ENCODE measurements around the gene OSCP1.

Gene OSCP1

DNA sequence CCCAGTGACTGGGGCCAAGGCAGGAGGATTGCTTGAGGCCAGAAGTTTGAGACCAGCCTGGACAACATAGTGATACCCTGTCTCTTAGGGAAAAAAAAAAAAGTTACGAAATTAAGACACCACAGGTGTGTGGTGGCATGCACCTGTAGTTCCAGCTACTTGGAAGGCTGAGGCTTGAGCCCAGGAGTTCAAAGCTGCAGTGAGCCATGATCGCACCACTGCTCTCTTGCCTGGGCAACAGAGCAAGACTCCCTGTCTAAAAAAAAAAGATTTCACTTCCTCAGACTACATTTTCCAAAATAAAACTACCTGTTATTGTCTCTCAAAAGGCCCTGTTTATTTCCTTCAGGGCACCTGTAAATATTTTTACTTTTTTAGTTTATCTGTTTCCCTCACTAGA lies 59.8 kb downstream of the OSCP1 start:
- no peaks in the 10 kb centered on the region for H3K27me3 Mint-ChIP-seq (ENCODE audit: low read depth)
- no peak overlapping the region for H3K4me3 Mint-ChIP-seq
- TF ChIP-seq, protein P1, sequence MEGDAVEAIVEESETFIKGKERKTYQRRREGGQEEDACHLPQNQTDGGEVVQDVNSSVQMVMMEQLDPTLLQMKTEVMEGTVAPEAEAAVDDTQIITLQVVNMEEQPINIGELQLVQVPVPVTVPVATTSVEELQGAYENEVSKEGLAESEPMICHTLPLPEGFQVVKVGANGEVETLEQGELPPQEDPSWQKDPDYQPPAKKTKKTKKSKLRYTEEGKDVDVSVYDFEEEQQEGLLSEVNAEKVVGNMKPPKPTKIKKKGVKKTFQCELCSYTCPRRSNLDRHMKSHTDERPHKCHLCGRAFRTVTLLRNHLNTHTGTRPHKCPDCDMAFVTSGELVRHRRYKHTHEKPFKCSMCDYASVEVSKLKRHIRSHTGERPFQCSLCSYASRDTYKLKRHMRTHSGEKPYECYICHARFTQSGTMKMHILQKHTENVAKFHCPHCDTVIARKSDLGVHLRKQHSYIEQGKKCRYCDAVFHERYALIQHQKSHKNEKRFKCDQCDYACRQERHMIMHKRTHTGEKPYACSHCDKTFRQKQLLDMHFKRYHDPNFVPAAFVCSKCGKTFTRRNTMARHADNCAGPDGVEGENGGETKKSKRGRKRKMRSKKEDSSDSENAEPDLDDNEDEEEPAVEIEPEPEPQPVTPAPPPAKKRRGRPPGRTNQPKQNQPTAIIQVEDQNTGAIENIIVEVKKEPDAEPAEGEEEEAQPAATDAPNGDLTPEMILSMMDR (IDR thresholded peaks at IDR 0.05; ENCODE audit: unreplicated experiment in 3 of 3): no peak
- H3K36me3 Mint-ChIP-seq (ENCODE audit: low read depth): peaks cover 27% of the 10 kb centered on the region
- no peaks in the 10 kb centered on the region for H3K9me3 Mint-ChIP-seq
- peak overlapping the region in 1 of 3 experiments; percentile 5 for H3K27ac Mint-ChIP-seq
- peaks cover 35% of the 10 kb centered on the region for H3K4me1 Mint-ChIP-seq

DNA sequence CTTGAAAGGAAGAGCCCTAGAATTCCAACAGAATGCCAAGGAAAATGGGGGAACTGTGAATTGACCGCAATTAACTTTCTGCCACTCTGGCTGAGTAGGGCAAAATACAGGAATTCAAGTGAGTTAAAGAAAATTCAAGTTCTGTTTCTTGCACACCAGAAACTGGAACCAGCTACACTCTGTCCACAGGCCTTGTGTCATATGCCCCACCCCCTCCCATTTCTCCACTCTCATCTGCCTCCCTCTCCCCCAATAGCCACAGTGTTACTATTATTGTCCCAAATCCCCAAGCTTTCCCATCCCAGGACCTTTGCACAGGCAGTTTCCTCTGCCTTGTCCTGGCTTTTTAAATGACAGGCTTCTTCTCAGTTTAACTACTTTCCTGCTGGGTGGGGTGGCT lies 60.3 kb downstream of the OSCP1 start:
- no peak overlapping the region for H3K4me3 Mint-ChIP-seq
- H3K36me3 Mint-ChIP-seq (ENCODE audit: low read depth): peaks cover 27% of the 10 kb centered on the region
- no peaks in the 10 kb centered on the region for H3K9me3 Mint-ChIP-seq
- TF ChIP-seq, protein P1 (IDR thresholded peaks at IDR 0.05; ENCODE audit: unreplicated experiment in 3 of 3): no peak
- peaks cover 36% of the 10 kb centered on the region for H3K4me1 Mint-ChIP-seq
- no peaks in the 10 kb centered on the region for H3K27me3 Mint-ChIP-seq (ENCODE audit: low read depth)
- peak overlapping the region in 2 of 3 experiments; percentile 5 to 35 for H3K27ac Mint-ChIP-seq

DNA sequence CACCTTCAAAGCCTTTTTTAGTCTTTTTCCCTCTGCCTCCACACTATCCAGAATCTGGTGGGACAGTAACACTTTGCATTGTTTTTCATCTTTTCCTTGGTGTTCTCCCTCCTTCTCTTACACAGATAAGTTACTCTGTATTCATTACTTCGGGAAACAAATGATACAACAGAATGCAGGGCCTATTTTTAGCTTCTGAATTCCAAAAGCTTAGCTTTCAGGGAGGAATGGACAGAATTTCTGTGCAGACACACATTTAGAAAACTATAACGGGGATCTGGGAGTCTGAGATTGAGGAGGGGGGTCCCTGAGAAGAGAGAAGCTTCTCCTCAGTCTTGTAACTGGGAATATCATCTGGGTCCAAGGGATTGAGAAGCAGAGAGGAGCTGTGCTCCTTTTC lies 61.0 kb downstream of the OSCP1 start:
- Mint-ChIP-seq H3K27me3 (ENCODE audit: low read depth) (no peaks in the 10 kb centered on the region), H3K27ac (peak overlapping the region in 2 of 3 experiments; percentile 35 to 55), H3K4me3 (peak overlapping the region in 2 of 3 experiments; percentile 6 to 20), H3K4me1 (peaks cover 43% of the 10 kb centered on the region), H3K36me3 (ENCODE audit: low read depth) (peaks cover 27% of the 10 kb centered on the region), H3K9me3 (no peaks in the 10 kb centered on the region)
- TF ChIP-seq, protein P1 (IDR thresholded peaks at IDR 0.05; ENCODE audit: unreplicated experiment in 3 of 3): no peak

DNA sequence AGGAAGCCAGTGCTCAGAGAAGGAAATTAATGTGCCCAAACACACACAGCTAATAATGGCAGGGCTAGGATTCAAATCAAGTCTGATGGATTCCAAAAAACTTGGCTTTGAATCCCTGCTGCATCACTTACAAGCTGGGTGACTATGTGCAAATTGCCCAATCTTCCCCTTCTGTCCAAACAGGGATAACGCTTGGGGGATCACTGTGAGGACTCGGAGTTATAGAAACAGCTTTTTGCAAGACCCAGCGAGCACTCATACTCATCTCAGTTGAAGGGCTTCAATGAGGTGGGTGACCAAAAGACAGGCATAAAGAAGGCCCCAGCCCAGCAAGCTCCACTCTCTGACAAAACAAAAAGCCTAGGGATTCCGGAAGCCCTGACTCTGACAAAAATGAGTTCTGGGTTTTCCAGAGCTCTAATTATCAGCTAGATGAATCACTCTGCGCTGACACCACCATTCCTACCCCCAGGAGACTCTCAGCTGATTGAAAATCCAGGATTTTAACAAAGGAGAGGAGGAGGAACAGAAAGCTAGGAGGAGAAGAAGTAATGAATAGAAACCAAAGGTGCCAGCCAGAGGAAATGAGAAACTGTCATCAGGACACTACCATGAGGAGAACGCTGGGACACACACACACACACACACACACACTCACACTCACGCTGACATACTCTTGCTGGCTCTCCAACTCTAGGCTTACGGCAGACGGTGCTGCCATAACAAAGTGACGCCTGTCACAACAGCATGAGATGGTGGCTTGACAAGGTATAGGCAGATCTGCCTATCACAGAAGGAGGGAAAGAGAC lies 62.9 kb downstream of the OSCP1 start:
- Mint-ChIP-seq H3K4me1 (peaks cover 56% of the 10 kb centered on the region), H3K9me3 (no peaks in the 10 kb centered on the region), H3K4me3 (peak overlapping the region; percentile 28 to 95 (median 89)), H3K27ac (peak overlapping the region; percentile 95 to 98 (median 98)), H3K36me3 (ENCODE audit: low read depth) (peaks cover 20% of the 10 kb centered on the region), H3K27me3 (ENCODE audit: low read depth) (no peaks in the 10 kb centered on the region)
- TF ChIP-seq, protein P1 (IDR thresholded peaks at IDR 0.05; ENCODE audit: unreplicated experiment in 3 of 3): no peak

DNA sequence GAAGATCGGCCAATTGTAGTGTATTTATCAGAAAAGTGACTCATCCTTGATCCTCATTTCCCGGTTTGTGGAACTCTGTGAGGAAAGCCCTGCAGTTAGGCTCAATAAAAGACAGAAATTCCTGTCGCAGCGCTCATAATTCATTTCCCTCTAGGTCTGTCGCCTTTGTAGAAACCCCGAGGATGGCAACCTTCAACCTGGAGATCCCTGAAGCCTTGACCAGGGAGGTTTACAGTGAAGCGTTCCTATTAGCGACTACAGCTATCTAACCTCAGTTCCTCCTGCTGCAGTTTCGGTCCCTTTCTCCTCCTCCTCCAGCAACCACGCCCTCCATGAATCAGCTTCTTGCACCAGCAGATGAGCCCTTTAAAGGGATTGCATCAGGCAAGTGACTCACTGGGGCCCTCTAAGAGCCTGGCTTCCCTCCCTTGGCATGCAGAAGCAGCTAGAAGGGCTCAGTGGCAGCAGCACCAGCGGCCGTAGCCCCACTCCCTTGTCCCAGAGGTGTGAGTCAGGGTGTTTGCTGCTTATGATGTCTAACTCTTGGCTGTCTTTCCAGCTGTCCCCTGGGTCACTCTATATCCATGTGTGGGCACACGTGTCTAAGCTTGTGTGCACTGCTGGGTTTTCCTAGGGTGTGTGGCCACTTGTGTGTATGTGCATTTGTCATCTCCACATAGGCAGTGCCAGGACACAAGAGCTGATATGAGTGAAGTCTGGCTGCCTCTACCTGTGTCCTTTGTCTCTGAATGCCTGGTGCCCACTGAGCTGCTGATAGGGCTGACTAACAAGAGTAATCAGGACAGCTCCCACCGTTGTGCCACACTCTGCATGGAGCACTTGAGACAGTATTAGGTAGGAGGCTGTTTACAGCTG lies 63.7 kb downstream of the OSCP1 start:
- Mint-ChIP-seq H3K36me3 (ENCODE audit: low read depth) (peaks cover 13% of the 10 kb centered on the region), H3K9me3 (no peaks in the 10 kb centered on the region), H3K4me1 (peaks cover 56% of the 10 kb centered on the region), H3K27ac (peak overlapping the region; percentile 95 to 98 (median 98)), H3K27me3 (ENCODE audit: low read depth) (no peaks in the 10 kb centered on the region), H3K4me3 (peak overlapping the region; percentile 86 to 95 (median 89))
- TF ChIP-seq, protein P1 (IDR thresholded peaks at IDR 0.05; ENCODE audit: unreplicated experiment in 3 of 3): no peak

All from nephron (organoid).